Pancreas (tissue), 10 donors: Measurements from ENCODE around the gene CEP350. TPM values are rescaled to one million over a fixed set of nuclear protein-coding genes. Genes with fewer than 3 reads are reported as not detected.
A peak's percentile ranks its signal among the peaks of the same experiment; 100 is the strongest.

Experiments
- ATAC-seq, 4 donors: fragments of 200-7000 bp; cut with Tn5 transposase; one replicate each; pipeline versions ENCODE4 v1.8.0 to v1.9.1; 2020; ENCODE audit warnings: mild to moderate bottlenecking in 4 of 4, moderate library complexity in 4 of 4
- DNase-seq, 6 donors: peaks; one replicate each; pipeline ENCODE4 v3.0.0-alpha.2; 2020
- FAIRE-seq: peaks from 2 replicates; lab custom pipeline; 2012; peaks lifted over from hg19 to GRCh38; lab: Jason Lieb, UNC
- H3K27ac ChIP-seq, 4 donors: fragments of 200-600 bp; sonication (generic); 1 replicate in 3 of 4; 2 replicates in 1 of 4; pipeline versions ENCODE4 v1.5.0 to v1.8.0; 2020
- H3K27me3 ChIP-seq, 4 donors: fragments of 200-600 bp; one replicate each; pipeline ENCODE4 v1.8.0; 2021
- H3K36me3 ChIP-seq, 3 donors: fragments of 200-600 bp; sonication (generic) in 1 of 3; one replicate each; pipeline versions ENCODE4 v1.5.0 to v1.8.0; 2020 to 2021
- H3K4me1 ChIP-seq, 3 donors: fragments of 200-600 bp; one replicate each; pipeline ENCODE4 v1.8.0; 2021
- H3K4me3 ChIP-seq, 4 donors: fragments of 200-600 bp; sonication (generic) in 2 of 4; one replicate each; pipeline versions ENCODE4 v1.5.0 to v1.8.0; 2020 to 2021
- H3K9me3 ChIP-seq, 4 donors: fragments of 200-600 bp; one replicate each; pipeline ENCODE4 v1.8.0; 2021
- WGBS, 2 donors: extraction: QIAGEN DNeasy Blood & Tissue Kit; methylation state at CpG; one replicate each; pipeline ENCODE4 v1.1.7; 2013; 5-methylcytosine and 5-hydroxymethylcytosine counted together
- intact Hi-C, 3 donors: fragments of 100-400 bp; cut with DNase I; formaldehyde crosslinking; loops; one replicate each; pipeline versions ENCODE4 v1.11.1 to v1.14.2; 2022
- polyA plus RNA-seq, 2 donors: library from polyadenylated mRNA; stranded (reverse); fragments of 200-250 nt; gene quantifications; one replicate each; pipeline ENCODE4 v1.2.3, GENCODE V29; 2013
- total RNA-seq, 6 donors: library from RNA; stranded (reverse); fragmentation: NEBNext Ultra II Directional in 4 of 6; extraction: Animal tissue kit (Norgen Biotek cat#: 25700) in 4 of 6; gene quantifications; one replicate each; pipeline versions ENCODE4 v1.2.1 to v1.2.4, GENCODE V29; 2021 to 2023
- TF ChIP-seq, protein P1 (sequence below), 4 donors: fragments of 200-600 bp; sonication (generic) in 3 of 4; IDR thresholded peaks; one replicate each; pipeline versions ENCODE4 v1.5.0 to v1.8.0; 2021; ENCODE audit warnings: antibody characterized with exemption in 4 of 4
- donor health status: healthy with polysubstance abuse.
- donor health status: DM: no; HTN: no; CAD: no; lungs with moderate emphysema.
- donor health status: DM: no; HTN: no; CAD: no.
- donor health status: control.
- donor health status: control.
- donor health status: Bipolar disorder and iron deficiency.
- donor health status: DM: yes; HTN: yes; CAD: no.
- donor health status: DM: no; HTN: no; CAD: no.
- donor health status: DM: no; HTN: no; CAD: no.
- donor health status: DM: yes; HTN: yes; CAD: no.

Gene CEP350
- total and polyA plus RNA-seq, 8 donors, result 4.6 to 30.8 (median 21.4) TPM

- no peaks in the 10 kb centered on the region for H3K36me3 ChIP-seq
- FAIRE-seq (no peak), ATAC-seq (no peak), DNase-seq (no peak)
- H3K4me3 ChIP-seq, result no peak overlapping the region
- 33 to 39% methylated on average over 2 of the region's 2 CpGs for WGBS, 2 donors
- H3K27me3 ChIP-seq, result no peaks in the 10 kb centered on the region
- H3K27ac ChIP-seq, result no peak overlapping the region
- TF ChIP-seq, protein P1, sequence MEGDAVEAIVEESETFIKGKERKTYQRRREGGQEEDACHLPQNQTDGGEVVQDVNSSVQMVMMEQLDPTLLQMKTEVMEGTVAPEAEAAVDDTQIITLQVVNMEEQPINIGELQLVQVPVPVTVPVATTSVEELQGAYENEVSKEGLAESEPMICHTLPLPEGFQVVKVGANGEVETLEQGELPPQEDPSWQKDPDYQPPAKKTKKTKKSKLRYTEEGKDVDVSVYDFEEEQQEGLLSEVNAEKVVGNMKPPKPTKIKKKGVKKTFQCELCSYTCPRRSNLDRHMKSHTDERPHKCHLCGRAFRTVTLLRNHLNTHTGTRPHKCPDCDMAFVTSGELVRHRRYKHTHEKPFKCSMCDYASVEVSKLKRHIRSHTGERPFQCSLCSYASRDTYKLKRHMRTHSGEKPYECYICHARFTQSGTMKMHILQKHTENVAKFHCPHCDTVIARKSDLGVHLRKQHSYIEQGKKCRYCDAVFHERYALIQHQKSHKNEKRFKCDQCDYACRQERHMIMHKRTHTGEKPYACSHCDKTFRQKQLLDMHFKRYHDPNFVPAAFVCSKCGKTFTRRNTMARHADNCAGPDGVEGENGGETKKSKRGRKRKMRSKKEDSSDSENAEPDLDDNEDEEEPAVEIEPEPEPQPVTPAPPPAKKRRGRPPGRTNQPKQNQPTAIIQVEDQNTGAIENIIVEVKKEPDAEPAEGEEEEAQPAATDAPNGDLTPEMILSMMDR (IDR thresholded peaks at IDR 0.05), result no peak
- intact Hi-C loops, result no loop called here
- H3K9me3 ChIP-seq, result no peaks in the 10 kb centered on the region
- H3K4me1 ChIP-seq, result peaks cover 0 to 10% (median 0%) of the 10 kb centered on the region in 3 donors
Measured at GRCh38 chr1:179941454-179941853, 13.2 kb upstream of the CEP350 start.

DNA sequence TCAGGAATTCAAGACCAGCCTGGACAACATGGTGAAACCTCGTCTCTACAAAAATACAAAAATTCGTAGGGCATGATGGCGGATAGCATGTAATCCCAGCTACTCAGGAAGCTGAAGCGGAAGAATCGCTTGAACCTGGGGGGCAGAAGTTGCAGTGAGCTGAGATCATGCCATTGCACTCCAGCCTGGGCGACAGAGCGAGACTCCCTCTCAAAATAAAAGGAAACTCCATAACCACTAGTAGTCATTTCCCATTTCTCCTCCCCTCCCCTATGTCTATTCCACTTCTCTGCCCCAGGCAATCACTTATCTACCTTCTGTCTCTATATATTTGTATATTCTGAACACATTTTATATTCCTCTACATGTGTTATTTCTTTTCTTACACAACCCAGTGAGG lies 4.0 kb upstream of the CEP350 start:
- no peaks in the 10 kb centered on the region for H3K4me1 ChIP-seq
- H3K27ac ChIP-seq, result no peak overlapping the region
- no peaks in the 10 kb centered on the region for H3K27me3 ChIP-seq
- FAIRE-seq (no peak), DNase-seq (no peak), ATAC-seq (no peak)
- intact Hi-C loops, result no loop called here
- WGBS, 2 donors, result 83 to 87% methylated on average over 7 of the region's 7 CpGs
- H3K36me3 ChIP-seq, result no peaks in the 10 kb centered on the region
- H3K9me3 ChIP-seq, result no peaks in the 10 kb centered on the region
- TF ChIP-seq, protein P1 (IDR thresholded peaks at IDR 0.05), result no peak
- H3K4me3 ChIP-seq, result no peak overlapping the region

GRCh38 chr1:179951383-179952144 lies 3.0 kb upstream of the CEP350 start:
- no peaks in the 10 kb centered on the region for H3K36me3 ChIP-seq
- no peaks in the 10 kb centered on the region for H3K27me3 ChIP-seq
- intact Hi-C loops, result no loop called here
- DNase-seq, result no peak
- no peak for ATAC-seq
- WGBS, 2 donors, result 82 to 85% methylated on average over 10 of the region's 10 CpGs
- no peak overlapping the region for H3K4me3 ChIP-seq
- FAIRE-seq, result no peak
- H3K27ac ChIP-seq, result no peak overlapping the region
- no peaks in the 10 kb centered on the region for H3K9me3 ChIP-seq
- TF ChIP-seq, protein P1 (IDR thresholded peaks at IDR 0.05), result no peak
- peaks cover 0 to 6% (median 6%) of the 10 kb centered on the region in 3 donors for H3K4me1 ChIP-seq

- H3K27ac ChIP-seq, result no peak overlapping the region
- H3K4me3 ChIP-seq, result no peak overlapping the region
- ATAC-seq (no peak), DNase-seq (no peak), FAIRE-seq (no peak)
- intact Hi-C loops, result no loop called here
- no peaks in the 10 kb centered on the region for H3K27me3 ChIP-seq
- no peaks in the 10 kb centered on the region for H3K9me3 ChIP-seq
- TF ChIP-seq, protein P1 (IDR thresholded peaks at IDR 0.05), result no peak
- no peaks in the 10 kb centered on the region for H3K36me3 ChIP-seq
- WGBS, 2 donors, result 78 to 79% methylated on average over 4 of the region's 4 CpGs
- H3K4me1 ChIP-seq, result peaks cover 0 to 12% (median 11%) of the 10 kb centered on the region in 3 donors
Measured at GRCh38 chr1:179952186-179952585, 2.4 kb upstream of the CEP350 start.

DNA sequence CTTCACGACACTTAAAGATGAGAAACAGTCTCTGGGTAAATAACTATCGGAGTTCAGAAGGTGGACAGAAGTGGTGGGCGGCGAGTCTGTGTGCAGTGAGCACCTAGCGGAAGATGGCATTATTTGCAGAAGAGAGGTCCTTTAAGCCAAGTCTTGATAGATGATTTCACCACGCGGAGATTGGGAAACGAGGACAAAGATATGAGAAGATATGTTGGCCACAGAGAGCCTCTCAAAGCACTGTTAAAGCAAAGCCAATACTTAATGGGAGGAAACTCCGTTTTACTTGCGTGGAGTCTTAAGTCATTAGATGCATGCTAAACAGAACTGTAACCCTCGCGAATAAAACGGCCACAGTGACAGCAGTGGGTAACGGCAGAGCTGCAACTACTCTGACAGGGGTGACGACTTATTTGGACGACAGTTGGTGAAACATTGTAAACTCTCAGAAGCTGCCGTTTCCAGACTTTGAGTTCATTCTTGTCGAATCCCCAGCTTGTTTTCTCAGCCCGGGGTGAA lies 577 bp upstream of the CEP350 start:
- Histone ChIP-seq H3K4me1 (peaks cover 5 to 15% (median 11%) of the 10 kb centered on the region in 3 donors), H3K4me3 (peak overlapping the region; percentile 83 to 98 (median 92)), H3K27ac (peak overlapping the region; percentile 85 to 96 (median 94)), H3K36me3 (no peaks in the 10 kb centered on the region), H3K9me3 (no peaks in the 10 kb centered on the region), H3K27me3 (no peaks in the 10 kb centered on the region)
- ATAC-seq (peak; percentile 0 to 29 (median 10)), DNase-seq (peak in 1 of 6 donors; percentile 26), FAIRE-seq (no peak)
- WGBS, 2 donors, result 1 to 2% methylated on average over 19 of the region's 19 CpGs
- TF ChIP-seq, protein P1 (IDR thresholded peaks at IDR 0.05), result no peak
- intact Hi-C loops, result no loop called here
